ENCODE measurements around the gene FAM200C. TPM values are rescaled to one million over a fixed set of nuclear protein-coding genes. Genes with fewer than 3 reads are reported as not detected.

The FAM200C gene
- total RNA-seq, 1 donor from 2014 or later = 6.1 TPM

DNA sequence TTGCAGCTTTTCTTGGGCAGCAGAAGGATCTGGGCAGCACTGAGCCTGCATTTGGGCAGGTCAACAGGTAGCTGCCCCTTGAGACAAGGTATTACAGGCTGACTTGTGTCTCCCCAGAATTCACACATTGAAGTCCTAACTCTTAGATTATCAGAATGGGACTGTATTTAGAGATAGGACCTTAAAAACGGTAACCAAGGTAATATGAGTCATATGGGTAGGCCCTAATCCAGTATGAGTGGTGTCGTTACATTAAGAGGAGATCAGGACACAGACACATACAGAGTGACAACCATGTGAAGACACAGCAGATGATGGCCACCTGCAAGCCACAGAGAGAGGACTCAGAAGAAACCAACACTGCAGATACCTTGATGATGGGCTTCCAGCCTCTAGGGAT is 32.6 kb downstream of the FAM200C start:
- TF ChIP-seq, protein P1, sequence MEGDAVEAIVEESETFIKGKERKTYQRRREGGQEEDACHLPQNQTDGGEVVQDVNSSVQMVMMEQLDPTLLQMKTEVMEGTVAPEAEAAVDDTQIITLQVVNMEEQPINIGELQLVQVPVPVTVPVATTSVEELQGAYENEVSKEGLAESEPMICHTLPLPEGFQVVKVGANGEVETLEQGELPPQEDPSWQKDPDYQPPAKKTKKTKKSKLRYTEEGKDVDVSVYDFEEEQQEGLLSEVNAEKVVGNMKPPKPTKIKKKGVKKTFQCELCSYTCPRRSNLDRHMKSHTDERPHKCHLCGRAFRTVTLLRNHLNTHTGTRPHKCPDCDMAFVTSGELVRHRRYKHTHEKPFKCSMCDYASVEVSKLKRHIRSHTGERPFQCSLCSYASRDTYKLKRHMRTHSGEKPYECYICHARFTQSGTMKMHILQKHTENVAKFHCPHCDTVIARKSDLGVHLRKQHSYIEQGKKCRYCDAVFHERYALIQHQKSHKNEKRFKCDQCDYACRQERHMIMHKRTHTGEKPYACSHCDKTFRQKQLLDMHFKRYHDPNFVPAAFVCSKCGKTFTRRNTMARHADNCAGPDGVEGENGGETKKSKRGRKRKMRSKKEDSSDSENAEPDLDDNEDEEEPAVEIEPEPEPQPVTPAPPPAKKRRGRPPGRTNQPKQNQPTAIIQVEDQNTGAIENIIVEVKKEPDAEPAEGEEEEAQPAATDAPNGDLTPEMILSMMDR (IDR thresholded peaks at IDR 0.05) = no peak
- no peak for DNase-seq
- intact Hi-C loops (cut with DNase I) = no loop called here
- Histone ChIP-seq H3K4me1 (peaks cover 15% of the 10 kb centered on the region), H3K27me3 (ENCODE audit: low read depth) (no peaks in the 10 kb centered on the region), H3K4me3 (no peak overlapping the region), H3K27ac (no peak overlapping the region), H3K9me3 (no peaks in the 10 kb centered on the region), H3K36me3 (no peaks in the 10 kb centered on the region)
- no peak for ATAC-seq

DNA sequence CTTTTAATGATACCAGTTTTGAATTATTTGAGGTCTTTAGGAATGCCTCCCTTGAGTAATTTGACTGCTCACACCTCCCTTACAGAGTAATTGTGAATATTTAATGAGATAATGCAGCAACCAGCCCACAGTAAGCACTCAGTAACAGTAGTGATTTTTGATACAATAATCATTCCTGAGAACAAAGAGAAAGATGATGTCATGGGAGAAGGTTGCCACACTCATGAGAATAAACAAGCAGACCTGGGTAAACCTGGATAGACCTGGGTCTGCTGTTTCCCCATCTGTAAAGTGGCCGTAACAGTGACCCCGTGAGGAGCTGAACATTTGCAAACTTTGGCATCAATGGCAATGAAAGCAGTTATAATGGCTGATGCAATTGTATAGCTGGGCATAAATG is 33.6 kb downstream of the FAM200C start:
- ATAC-seq = no peak
- Histone ChIP-seq H3K36me3 (no peaks in the 10 kb centered on the region), H3K9me3 (no peaks in the 10 kb centered on the region), H3K4me1 (peaks cover 15% of the 10 kb centered on the region), H3K4me3 (no peak overlapping the region), H3K27ac (no peak overlapping the region), H3K27me3 (ENCODE audit: low read depth) (no peaks in the 10 kb centered on the region)
- TF ChIP-seq, protein P1 (IDR thresholded peaks at IDR 0.05) = no peak
- DNase-seq = no peak
- intact Hi-C loops (cut with DNase I) = no loop called here

DNA sequence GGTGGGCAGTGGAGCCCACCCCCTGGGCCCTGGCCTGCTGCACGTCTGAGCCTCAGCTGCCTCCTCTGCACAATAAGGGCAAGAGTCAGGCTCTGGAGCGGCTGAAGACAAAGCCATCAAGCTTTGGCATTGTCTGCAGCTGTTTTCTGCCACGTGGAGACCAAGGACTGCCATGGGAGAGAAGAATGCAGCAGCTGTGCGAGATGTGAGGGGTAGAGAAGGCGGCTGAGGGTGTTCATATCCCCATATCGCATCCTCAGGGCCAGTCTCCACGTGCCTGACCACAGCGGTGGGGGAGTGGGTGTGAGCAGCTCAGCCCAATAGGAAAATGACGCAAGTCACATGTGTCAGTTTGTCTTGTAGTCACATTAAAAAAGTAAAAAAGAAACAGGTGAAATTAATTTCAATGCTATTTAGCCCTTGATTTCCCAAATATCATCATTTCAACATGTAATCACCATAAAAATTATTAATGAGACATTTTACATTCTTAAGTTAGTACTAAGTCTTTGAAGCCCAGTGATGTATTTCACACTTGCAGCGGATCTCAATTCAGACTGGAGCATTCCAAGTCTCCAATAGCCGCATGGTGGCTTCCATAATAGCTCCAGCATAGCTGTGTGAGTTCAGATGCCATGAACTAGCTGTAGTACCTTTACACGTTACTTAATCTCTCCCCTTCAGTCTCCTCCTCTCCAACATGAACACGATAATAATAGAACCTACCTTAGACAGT is 36.0 kb downstream of the FAM200C start:
- no peak for DNase-seq
- Histone ChIP-seq H3K27me3 (ENCODE audit: low read depth) (no peaks in the 10 kb centered on the region), H3K4me1 (peaks cover 37% of the 10 kb centered on the region), H3K9me3 (no peaks in the 10 kb centered on the region), H3K36me3 (no peaks in the 10 kb centered on the region), H3K4me3 (no peak overlapping the region), H3K27ac (peak overlapping the region; percentile 60)
- ATAC-seq = no peak
- intact Hi-C loops (cut with DNase I) = no loop called here
- TF ChIP-seq, protein P1 (IDR thresholded peaks at IDR 0.05) = no peak

DNA sequence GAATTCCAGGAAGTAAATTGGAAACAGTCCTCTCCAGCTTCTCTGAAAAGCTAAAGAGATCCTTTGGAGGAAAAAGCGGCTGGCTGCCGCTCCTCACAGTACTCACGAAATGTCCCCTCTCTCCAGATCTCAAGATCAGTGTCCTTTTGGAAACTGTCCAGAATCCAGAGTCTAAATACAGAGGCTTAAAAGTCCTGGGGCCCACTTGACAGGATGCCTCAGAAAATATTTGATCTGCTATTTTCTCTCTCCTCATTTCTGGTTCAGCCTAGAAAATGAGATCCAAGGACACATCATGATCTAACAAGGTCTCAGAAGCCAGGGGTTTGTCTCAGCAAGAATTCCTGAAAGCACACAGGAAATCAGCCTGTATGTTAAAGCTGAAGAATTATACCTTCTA is 36.6 kb downstream of the FAM200C start:
- Histone ChIP-seq H3K27ac (peak overlapping the region; percentile 60), H3K9me3 (no peaks in the 10 kb centered on the region), H3K4me1 (peaks cover 37% of the 10 kb centered on the region), H3K27me3 (ENCODE audit: low read depth) (no peaks in the 10 kb centered on the region), H3K4me3 (no peak overlapping the region), H3K36me3 (no peaks in the 10 kb centered on the region)
- no peak for DNase-seq
- intact Hi-C loops (cut with DNase I) = no loop called here
- ATAC-seq = no peak
- TF ChIP-seq, protein P1 (IDR thresholded peaks at IDR 0.05) = no peak

DNA sequence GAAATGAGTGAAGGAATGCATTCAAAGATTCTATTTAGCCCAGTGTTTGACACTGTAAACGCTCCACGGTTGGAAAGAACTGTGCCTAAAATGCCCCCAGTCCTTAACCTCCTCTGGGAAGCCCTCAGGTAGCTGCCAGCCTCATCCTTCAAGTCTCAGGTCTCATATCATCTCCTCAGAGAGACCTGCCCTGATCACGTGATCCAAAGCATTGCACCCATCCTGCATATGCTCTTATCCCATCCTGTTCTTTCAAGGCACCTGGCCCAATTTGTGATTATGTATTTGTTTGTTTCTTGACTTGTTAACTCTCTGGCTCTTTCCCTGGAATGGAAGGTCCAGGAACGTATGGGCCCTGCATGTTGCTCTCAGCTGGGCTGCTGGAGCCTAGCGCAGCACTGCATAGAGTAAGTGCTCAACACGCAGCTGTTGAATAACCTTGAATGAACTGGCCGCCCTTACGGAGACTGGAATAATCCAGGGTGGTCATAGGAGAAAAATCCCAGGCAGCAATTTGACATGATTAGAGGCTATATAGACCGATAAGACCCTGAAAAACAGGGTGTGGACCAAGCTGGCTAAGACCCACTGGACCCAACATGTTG is 38.1 kb downstream of the FAM200C start:
- no peak for DNase-seq
- TF ChIP-seq, protein P1 (IDR thresholded peaks at IDR 0.05) = no peak

More for the DNA sequence above, 38.1 kb downstream of the FAM200C start:
- H3K4me3 ChIP-seq = no peak overlapping the region
- H3K9me3 ChIP-seq = no peaks in the 10 kb centered on the region
- H3K4me1 ChIP-seq = peaks cover 43% of the 10 kb centered on the region
- no peaks in the 10 kb centered on the region for H3K36me3 ChIP-seq
- H3K27ac ChIP-seq = no peak overlapping the region
- intact Hi-C loops (cut with DNase I) = no loop called here
- no peak for ATAC-seq
- H3K27me3 ChIP-seq (ENCODE audit: low read depth) = no peaks in the 10 kb centered on the region

Measured in lower lobe of right lung (tissue), 2 donors.